ENCODE measurements around the gene ANO3.

The ANO3 gene

DNA sequence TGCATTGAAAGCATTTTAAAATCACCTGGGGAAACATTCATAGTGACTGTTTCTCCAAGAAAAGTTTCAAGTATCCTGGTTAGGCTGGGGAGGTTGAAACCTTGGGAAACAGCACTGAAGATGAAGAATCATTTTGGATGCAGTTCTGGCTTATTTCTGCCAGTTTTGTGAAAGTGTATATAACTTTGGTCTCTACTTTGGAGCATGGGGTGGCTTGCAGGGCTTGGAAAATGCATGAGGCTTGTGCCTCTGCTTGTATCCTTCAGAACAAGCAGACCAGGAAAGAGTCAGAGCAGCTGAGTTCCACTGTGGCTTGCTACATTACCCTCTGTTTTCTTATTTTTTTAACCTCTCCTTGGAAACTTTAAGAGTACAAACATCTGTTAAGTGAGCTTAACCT is 370.5 kb downstream of the ANO3 start:
- no peak for TF ChIP-seq POLR2AphosphoS5 (IDR thresholded peaks at IDR 0.05; ENCODE audit: low read depth, low read length)
- TF ChIP-seq TAF1 (IDR thresholded peaks at IDR 0.05; ENCODE audit: borderline replicate concordance, low read depth, low read length), result no peak
- TF ChIP-seq POLR2A (IDR thresholded peaks at IDR 0.05; ENCODE audit: low read depth, low read length), result no peak
- FAIRE-seq (no peak), DNase-seq (ENCODE audit: insufficient read length) (no peak)

DNA sequence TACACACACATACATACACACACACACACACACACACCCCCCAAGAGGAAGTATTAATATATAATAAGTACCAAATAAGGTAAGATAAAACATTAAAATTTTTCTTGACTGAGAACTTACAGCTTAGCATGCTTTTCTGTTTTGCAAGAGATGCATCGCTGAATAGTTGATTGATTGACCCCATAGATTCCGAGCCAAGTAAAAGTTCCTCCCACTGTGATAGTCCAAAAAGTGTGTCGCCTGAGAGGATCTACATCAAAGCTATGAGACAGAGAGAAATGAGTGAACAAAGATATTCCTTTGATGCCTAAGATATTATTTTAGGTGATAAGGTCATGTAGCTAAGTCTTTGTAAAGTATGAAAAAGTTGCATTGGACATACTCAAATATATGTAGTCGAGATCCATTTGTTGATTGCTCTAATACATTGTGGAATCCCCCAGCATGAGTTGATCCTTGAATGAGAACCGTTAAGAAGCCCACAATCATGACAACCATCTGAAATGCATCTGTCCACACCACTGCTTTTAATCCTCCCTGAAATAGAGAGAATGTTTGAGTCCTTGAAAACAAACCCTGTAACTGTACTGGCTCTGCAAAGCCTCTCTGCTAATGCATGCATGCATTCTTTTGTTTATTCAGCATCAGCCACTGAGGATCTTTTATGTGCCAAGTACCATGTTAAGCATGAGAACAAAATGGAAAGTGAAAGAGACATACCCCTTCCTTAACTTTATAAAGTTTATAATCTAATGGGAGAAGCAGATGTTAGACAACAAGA is 371.7 kb downstream of the ANO3 start:
- no peak for FAIRE-seq
- DNase-seq (ENCODE audit: insufficient read length), result no peak
- no peak for TF ChIP-seq TAF1 (IDR thresholded peaks at IDR 0.05; ENCODE audit: borderline replicate concordance, low read depth, low read length)
- no peak for TF ChIP-seq POLR2A (IDR thresholded peaks at IDR 0.05; ENCODE audit: low read depth, low read length)

DNA sequence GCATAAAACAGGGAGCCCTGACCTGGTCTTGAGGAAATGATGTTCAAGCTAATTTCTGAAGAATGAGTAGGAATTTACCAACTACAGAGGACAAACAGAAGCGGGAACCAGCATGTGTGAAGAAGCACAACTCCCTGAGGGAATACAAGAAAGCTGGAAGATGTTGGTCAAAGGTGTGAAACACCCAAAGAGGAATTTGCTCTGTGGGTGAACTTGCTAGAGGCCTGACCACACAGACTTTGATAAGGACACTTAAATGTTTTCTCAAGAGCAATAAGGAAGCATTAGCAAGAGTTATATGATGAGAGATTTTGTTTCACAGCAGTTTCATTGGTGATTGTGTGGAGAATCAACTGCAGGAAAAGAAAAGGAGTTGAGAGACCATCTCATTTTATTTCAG is 372.3 kb downstream of the ANO3 start:
- no peak for TF ChIP-seq POLR2AphosphoS5 (IDR thresholded peaks at IDR 0.05; ENCODE audit: low read depth, low read length)
- no peak for TF ChIP-seq TAF1 (IDR thresholded peaks at IDR 0.05; ENCODE audit: borderline replicate concordance, low read depth, low read length)
- TF ChIP-seq POLR2A (IDR thresholded peaks at IDR 0.05; ENCODE audit: low read depth, low read length), result no peak
- FAIRE-seq (no peak), DNase-seq (ENCODE audit: insufficient read length) (no peak)

DNA sequence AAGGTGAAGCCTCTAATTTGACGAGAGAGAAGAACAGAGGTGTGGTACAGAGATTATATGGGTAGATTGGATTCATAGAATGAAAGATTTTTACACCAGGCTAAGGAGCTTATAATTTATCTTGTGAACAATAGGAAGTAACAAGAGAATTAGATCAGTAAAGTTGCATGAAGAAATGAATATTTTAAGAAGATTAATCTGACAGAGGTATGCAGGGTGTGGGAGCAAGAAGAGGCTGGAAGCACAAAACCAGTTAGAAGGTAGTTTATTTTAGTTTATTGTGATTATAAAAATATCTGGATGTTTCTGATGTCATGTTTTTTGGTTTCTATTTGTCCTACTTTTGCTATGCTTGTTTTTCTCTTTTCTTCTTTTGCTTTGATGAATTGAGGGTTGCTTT is 374.3 kb downstream of the ANO3 start:
- TF ChIP-seq POLR2A (IDR thresholded peaks at IDR 0.05; ENCODE audit: low read depth, low read length), result no peak
- no peak for TF ChIP-seq POLR2AphosphoS5 (IDR thresholded peaks at IDR 0.05; ENCODE audit: low read depth, low read length)
- no peak for TF ChIP-seq TAF1 (IDR thresholded peaks at IDR 0.05; ENCODE audit: borderline replicate concordance, low read depth, low read length)
- FAIRE-seq (no peak), DNase-seq (ENCODE audit: insufficient read length) (no peak)

DNA sequence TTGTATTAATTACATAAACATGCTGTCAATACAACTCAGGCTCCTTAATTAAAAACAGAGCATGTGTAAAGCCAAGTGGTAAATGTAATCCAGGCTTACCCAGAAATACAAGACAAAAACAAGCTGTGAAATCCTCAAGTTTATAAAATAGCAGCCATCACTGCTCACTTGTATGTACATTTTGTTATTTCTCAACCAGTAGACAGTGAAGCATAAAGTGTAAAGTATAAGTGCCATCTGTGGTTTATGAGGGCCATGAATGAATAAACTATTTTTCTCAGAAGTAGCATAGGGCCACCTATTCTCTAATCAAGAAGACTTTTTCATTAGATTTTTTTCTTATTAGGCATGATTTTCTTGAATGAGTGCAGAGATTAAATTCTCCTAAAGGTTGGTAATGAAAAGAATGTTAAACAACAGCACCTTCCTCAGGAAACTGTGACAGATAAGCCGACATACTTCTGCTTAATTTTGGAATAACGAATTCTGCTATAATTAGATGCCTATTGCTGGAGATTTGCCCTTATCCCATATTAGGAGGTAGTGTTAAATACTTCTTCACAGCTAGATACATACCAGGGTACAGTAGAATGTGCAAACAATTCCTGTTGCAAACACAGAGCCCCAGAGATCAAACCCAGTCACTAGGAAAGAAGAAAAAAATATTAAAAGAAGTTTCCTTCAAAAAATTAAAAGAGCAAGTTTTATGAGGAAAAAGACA is 377.0 kb downstream of the ANO3 start:
- TF ChIP-seq POLR2A (IDR thresholded peaks at IDR 0.05; ENCODE audit: low read depth, low read length), result no peak
- TF ChIP-seq POLR2AphosphoS5 (IDR thresholded peaks at IDR 0.05; ENCODE audit: low read depth, low read length), result no peak
- DNase-seq (ENCODE audit: insufficient read length) (no peak), FAIRE-seq (no peak)

DNA sequence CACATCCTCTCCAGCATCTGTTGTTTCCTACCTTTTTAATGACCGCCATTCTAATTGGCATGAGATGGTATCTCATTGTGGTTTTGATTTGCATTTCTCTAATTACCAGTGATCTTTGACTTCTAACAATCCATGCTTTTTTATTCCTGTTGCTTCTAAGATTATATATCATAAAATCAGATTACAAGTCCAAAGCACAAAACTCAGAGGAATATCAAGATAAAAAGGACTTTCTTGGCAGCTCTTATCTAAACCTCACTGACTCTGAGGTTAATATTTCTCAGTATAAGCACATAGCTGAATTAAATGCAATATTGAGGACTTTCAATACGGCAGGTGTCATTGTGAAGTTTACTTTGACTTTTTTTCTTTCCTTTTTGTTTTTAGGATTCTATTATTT is 378.6 kb downstream of the ANO3 start:
- no peak for FAIRE-seq
- no peak for TF ChIP-seq TAF1 (IDR thresholded peaks at IDR 0.05; ENCODE audit: borderline replicate concordance, low read depth, low read length)
- TF ChIP-seq POLR2A (IDR thresholded peaks at IDR 0.05; ENCODE audit: low read depth, low read length), result no peak
- no peak for TF ChIP-seq POLR2AphosphoS5 (IDR thresholded peaks at IDR 0.05; ENCODE audit: low read depth, low read length)
- DNase-seq (ENCODE audit: insufficient read length), result no peak

DNA sequence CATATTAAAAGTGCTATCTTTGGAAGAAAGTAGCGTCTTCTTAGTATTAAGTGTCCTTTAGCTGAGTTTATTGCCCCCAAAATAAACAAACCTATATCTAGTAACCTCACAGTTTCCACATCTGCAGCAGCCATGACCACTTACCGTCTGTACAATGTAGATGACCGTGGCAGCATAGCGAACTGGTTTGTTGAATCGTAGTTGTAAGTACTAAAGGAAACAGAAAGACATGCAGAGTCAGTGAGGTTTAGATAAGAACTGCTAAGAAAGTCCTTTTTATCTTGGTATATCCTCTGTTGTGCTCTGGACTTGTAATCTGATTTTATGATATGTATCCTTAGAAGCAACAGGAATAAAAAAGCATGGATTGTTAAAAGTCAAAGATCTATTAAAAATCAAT is 380.6 kb downstream of the ANO3 start:
- DNase-seq (ENCODE audit: insufficient read length) (no peak), FAIRE-seq (peak; percentile 65)
- TF ChIP-seq POLR2AphosphoS5 (IDR thresholded peaks at IDR 0.05; ENCODE audit: low read depth, low read length), result no peak
- no peak for TF ChIP-seq POLR2A (IDR thresholded peaks at IDR 0.05; ENCODE audit: low read depth, low read length)
- no peak for TF ChIP-seq TAF1 (IDR thresholded peaks at IDR 0.05; ENCODE audit: borderline replicate concordance, low read depth, low read length)

Measured in GM12892 (cell line).